Heart left ventricle (tissue), 16 donors: ENCODE data around the gene DPEP1. TPM values are rescaled to one million over a fixed set of nuclear protein-coding genes. Genes with fewer than 3 reads are reported as not detected.

Experiments
- ATAC-seq, 4 donors: fragments of 200-7000 bp; cut with Tn5 transposase; one replicate each; pipeline ENCODE4 v1.9.1; 2020 to 2022; ENCODE audit warnings: moderate library complexity in 4 of 4, mild to moderate bottlenecking in 3 of 4, moderate number of reproducible peaks in 1 of 4
- DNase-seq, 5 donors: peaks; one replicate each; pipeline ENCODE4 v3.0.0-alpha.2; 2020
- H3K27ac ChIP-seq, 12 donors: fragments of 200-600 bp; sonication (generic) in 4 of 12; one replicate each; pipeline versions ENCODE4 v1.5.0 to v1.8.0; 2016 to 2022; ENCODE audit warnings: mild to moderate bottlenecking in 2 of 12
- H3K27me3 ChIP-seq, 9 donors: fragments of 200-600 bp; sonication (generic) in 2 of 9; one replicate each; pipeline versions ENCODE4 v1.5.1 to v1.8.0; 2016 to 2022; ENCODE audit warnings: mild to moderate bottlenecking in 3 of 9
- H3K36me3 ChIP-seq, 9 donors: fragments of 200-600 bp; sonication (generic) in 2 of 9; one replicate each; pipeline versions ENCODE4 v1.5.0 to v1.8.0; 2018 to 2022; ENCODE audit warnings: mild to moderate bottlenecking in 2 of 9
- H3K4me1 ChIP-seq, 12 donors: fragments of 200-600 bp; sonication (generic) in 4 of 12; one replicate each; pipeline versions ENCODE4 v1.5.0 to v1.8.0; 2016 to 2022; ENCODE audit warnings: mild to moderate bottlenecking in 3 of 12
- H3K4me3 ChIP-seq, 12 donors: fragments of 200-600 bp; sonication (generic) in 4 of 12; one replicate each; pipeline versions ENCODE4 v1.5.0 to v1.8.0; 2017 to 2022; ENCODE audit warnings: mild to moderate bottlenecking in 9 of 12, moderate library complexity in 4 of 12
- H3K9me3 ChIP-seq, 12 donors: fragments of 200-600 bp; sonication (generic) in 4 of 12; one replicate each; pipeline versions ENCODE4 v1.5.0 to v1.8.0; 2016 to 2022; ENCODE audit warnings: mild to moderate bottlenecking in 1 of 12
- CTCF ChIP-seq, 12 donors: fragments of 200-600 bp; sonication (generic) in 4 of 12; IDR thresholded peaks; one replicate each; pipeline versions ENCODE4 v1.5.0 to v1.8.0; 2018 to 2022; ENCODE audit warnings: antibody characterized with exemption in 12 of 12, mild to moderate bottlenecking in 5 of 12
- POLR2A ChIP-seq, 2 donors: fragments of 450-650 bp; IDR thresholded peaks; one replicate each; pipeline ENCODE4 v1.6.1; 2017; ENCODE audit warnings: antibody characterized with exemption in 2 of 2, mild to moderate bottlenecking in 2 of 2, moderate library complexity in 2 of 2
- WGBS, 4 donors: extraction: QIAGEN DNeasy Blood & Tissue Kit in 2 of 4; methylation state at CpG; one replicate each; pipeline versions ENCODE4 v1.1.5 to v1.1.7; 2013 to 2018; 5-methylcytosine and 5-hydroxymethylcytosine counted together
- intact Hi-C, 10 donors: fragments of 100-400 bp; cut with DNase I; formaldehyde crosslinking; loops; one replicate each; pipeline versions ENCODE4 v1.11.1 to v1.14.2; 2022
- polyA plus RNA-seq, 2 donors: library from polyadenylated mRNA; stranded (reverse); fragments of 200-250 nt; gene quantifications; one replicate each; pipeline ENCODE4 v1.2.3, GENCODE V29; 2013
- total RNA-seq, 9 donors: library from RNA; depleted of rRNA in 2 of 9; stranded (reverse); fragments of >200 nt in 2 of 9; fragmentation: NEBNext Ultra II Directional in 3 of 9; extraction: Animal tissue kit (Norgen Biotek cat#: 25700) in 3 of 9; gene quantifications; one replicate each; pipeline versions ENCODE4 v1.1.0 to v1.2.4, GENCODE V29; 2016 to 2023
- donor health status: ischemic (EF 13 %, LVEDD 7.1; RV severe dilation, severe dysfunction).
- donor health status: healthy with polysubstance abuse.
- donor health status: DM: no; HTN: yes; CAD: no.
- donor health status: DM: no; HTN: no; CAD: no.
- donor health status: ischemic (EF 25% LVEDD 6.9; RV normal size, moderate dysfunction).
- donor health status: ischemic (EF 25% LVEDD 5.7; RV mildly dilated, moderate dysfunction).
- donor health status: healthy.
- donor health status: DM: yes; HTN: yes; CAD: no.
- donor health status: ischemic (EF 35%, LVEDD 5.7; RV mildly dilated, moderate dysfunction).
- donor health status: nonischemic (EF 11% LVEDD 7.7; RV severe dilation, severe dysfunction).
- donor health status: DM: yes; HTN: yes; CAD: no.
- donor health status: PGD.
- donor health status: ischemic (EF 29% LVEDD 5.4; RV normal size, mild dysfunction).
- donor health status: nonischemic (EF 23%, LVEDD 6.1; RV moderate dilation, normal function).

DPEP1 gene
- total and polyA plus RNA-seq, 11 donors, result not detected

- Histone ChIP-seq H3K4me1 (peaks cover 0 to 4% (median 0%) of the 10 kb centered on the region in 12 donors), H3K4me3 (no peak overlapping the region), H3K27me3 (no peaks in the 10 kb centered on the region), H3K36me3 (peaks cover 0 to 72% (median 45%) of the 10 kb centered on the region in 9 donors), H3K9me3 (no peaks in the 10 kb centered on the region), H3K27ac (no peak overlapping the region)
- DNase-seq (no peak), ATAC-seq (no peak)
- intact Hi-C loops, result loop anchor here in 3 of 10 donors (10.0 kb wide), 3 partner anchors 72 to 402 kb away; partner anchors contain the start of gene CPNE7 (in 1 of the 3)
- 87 to 92% (median 89%) methylated on average over 7 to 12 of the region's 12 CpGs for WGBS, 4 donors
- TF ChIP-seq POLR2A (IDR thresholded peaks at IDR 0.05), result no peak
- no peak for TF ChIP-seq CTCF (IDR thresholded peaks at IDR 0.05)
Observed at GRCh38 chr16:89646906-89647305, 33.5 kb downstream of the DPEP1 start.

GRCh38 chr16:89651584-89651983 is 38.1 kb downstream of the DPEP1 start:
- TF ChIP-seq CTCF (IDR thresholded peaks at IDR 0.05), result no peak
- TF ChIP-seq POLR2A (IDR thresholded peaks at IDR 0.05), result no peak
- intact Hi-C loops, result loop anchor here in 1 of 10 donors (5.0 kb wide), 1 partner anchor 84 kb away; no protein-coding TSS in a partner anchor
- Histone ChIP-seq H3K4me1 (peaks cover 2 to 5% (median 4%) of the 10 kb centered on the region in 12 donors), H3K27me3 (no peaks in the 10 kb centered on the region), H3K4me3 (no peak overlapping the region), H3K36me3 (peaks cover 0 to 66% (median 29%) of the 10 kb centered on the region in 9 donors), H3K27ac (no peak overlapping the region), H3K9me3 (no peaks in the 10 kb centered on the region)
- ATAC-seq (no peak), DNase-seq (peak in 1 of 5 donors; percentile 17)
- 91 to 94% (median 92%) methylated on average over 15 of the region's 15 CpGs for WGBS, 4 donors

GRCh38 chr16:89653656-89654295 is 40.3 kb downstream of the DPEP1 start:
- intact Hi-C loops, result loop anchor here in 1 of 10 donors (5.0 kb wide), 1 partner anchor 86 kb away; no protein-coding TSS in a partner anchor
- no peak for TF ChIP-seq CTCF (IDR thresholded peaks at IDR 0.05)
- TF ChIP-seq POLR2A (IDR thresholded peaks at IDR 0.05), result no peak
- DNase-seq (peak in 1 of 5 donors; percentile 8), ATAC-seq (no peak)
- Histone ChIP-seq H3K36me3 (peaks cover 0 to 53% (median 21%) of the 10 kb centered on the region in 9 donors), H3K4me1 (peaks cover 5 to 19% (median 14%) of the 10 kb centered on the region in 12 donors), H3K27ac (no peak overlapping the region), H3K9me3 (no peaks in the 10 kb centered on the region), H3K27me3 (no peaks in the 10 kb centered on the region), H3K4me3 (no peak overlapping the region)
- WGBS, 4 donors, result 82 to 90% (median 87%) methylated on average over 7 to 10 of the region's 10 CpGs

- Histone ChIP-seq H3K27me3 (no peaks in the 10 kb centered on the region), H3K27ac (no peak overlapping the region), H3K4me3 (no peak overlapping the region), H3K36me3 (peaks cover 0 to 41% (median 17%) of the 10 kb centered on the region in 9 donors), H3K9me3 (no peaks in the 10 kb centered on the region), H3K4me1 (peaks cover 5 to 24% (median 18%) of the 10 kb centered on the region in 12 donors)
- no peak for ATAC-seq
- WGBS, 4 donors, result 79 to 87% (median 83%) methylated on average over 10 of the region's 10 CpGs
- no peak for DNase-seq
- intact Hi-C loops, result loop anchor here in 1 of 10 donors (5.0 kb wide), 1 partner anchor 47 kb away; the partner anchor contains the start of gene SPATA2L
- TF ChIP-seq CTCF (IDR thresholded peaks at IDR 0.05), result no peak
Observed at GRCh38 chr16:89655062-89655643, 41.7 kb downstream of the DPEP1 start.
